ENCODE results near the gene ZFP36L2.

Gene ZFP36L2

DNA sequence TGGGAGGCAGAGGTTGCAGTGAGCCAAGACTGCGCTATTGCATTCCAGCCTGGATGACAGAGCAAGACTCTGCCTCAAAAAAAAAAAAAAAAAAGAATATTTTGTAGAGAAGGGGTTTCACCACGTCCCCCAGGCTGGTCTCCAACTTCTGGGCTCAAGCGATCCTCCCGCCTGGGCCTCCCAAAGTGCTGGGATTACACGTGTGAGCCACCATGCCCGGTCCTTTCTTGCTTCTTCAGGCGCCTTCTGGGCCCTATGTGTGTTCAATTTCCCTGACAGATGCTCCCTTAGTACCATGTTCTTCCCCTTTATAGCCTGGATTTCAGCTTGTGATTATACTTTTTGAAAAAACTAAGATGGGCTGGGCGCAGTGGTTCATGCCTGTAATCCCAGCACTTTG, 9.8 kb downstream of the ZFP36L2 start:
- no peak overlapping the region for H3K4me3 ChIP-seq (ENCODE audit: low read depth, low read length)
- no peak for DNase-seq (ENCODE audit: low read depth)
- TF ChIP-seq, protein P1, sequence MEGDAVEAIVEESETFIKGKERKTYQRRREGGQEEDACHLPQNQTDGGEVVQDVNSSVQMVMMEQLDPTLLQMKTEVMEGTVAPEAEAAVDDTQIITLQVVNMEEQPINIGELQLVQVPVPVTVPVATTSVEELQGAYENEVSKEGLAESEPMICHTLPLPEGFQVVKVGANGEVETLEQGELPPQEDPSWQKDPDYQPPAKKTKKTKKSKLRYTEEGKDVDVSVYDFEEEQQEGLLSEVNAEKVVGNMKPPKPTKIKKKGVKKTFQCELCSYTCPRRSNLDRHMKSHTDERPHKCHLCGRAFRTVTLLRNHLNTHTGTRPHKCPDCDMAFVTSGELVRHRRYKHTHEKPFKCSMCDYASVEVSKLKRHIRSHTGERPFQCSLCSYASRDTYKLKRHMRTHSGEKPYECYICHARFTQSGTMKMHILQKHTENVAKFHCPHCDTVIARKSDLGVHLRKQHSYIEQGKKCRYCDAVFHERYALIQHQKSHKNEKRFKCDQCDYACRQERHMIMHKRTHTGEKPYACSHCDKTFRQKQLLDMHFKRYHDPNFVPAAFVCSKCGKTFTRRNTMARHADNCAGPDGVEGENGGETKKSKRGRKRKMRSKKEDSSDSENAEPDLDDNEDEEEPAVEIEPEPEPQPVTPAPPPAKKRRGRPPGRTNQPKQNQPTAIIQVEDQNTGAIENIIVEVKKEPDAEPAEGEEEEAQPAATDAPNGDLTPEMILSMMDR (IDR thresholded peaks at IDR 0.05; ENCODE audit: control insufficient read depth, extremely low read depth, insufficient read depth): no peak

DNA sequence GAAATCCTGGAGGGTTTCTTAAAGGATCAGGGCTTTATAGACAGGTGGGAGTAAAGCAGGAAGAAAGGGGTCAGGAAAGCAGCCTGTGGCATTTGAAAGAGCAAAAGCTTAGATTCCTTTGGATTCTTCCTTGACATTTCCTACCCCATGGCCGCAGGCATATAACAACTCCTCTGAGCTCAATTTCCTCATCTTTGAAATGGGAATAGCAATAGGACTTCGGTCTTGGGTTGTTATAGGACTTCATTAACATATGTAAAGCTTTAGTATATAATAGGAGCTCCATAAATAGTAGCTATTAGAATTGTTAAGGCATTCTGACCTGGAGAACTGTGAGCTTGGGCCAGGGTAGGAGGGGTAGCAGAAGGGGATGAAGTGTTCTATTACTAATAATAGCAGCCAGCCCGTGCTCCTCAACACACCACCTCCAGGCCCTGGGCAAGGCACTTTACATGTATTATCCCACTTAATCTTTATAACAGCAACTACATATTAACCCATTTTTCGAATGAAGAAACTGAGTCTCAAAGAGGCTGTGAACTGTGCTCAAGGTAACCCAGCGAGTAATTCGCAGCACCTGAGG, 10.6 kb downstream of the ZFP36L2 start:
- no peak for DNase-seq (ENCODE audit: low read depth)
- H3K4me3 ChIP-seq (ENCODE audit: low read depth, low read length): no peak overlapping the region
- TF ChIP-seq, protein P1 (IDR thresholded peaks at IDR 0.05; ENCODE audit: control insufficient read depth, extremely low read depth, insufficient read depth): no peak

DNA sequence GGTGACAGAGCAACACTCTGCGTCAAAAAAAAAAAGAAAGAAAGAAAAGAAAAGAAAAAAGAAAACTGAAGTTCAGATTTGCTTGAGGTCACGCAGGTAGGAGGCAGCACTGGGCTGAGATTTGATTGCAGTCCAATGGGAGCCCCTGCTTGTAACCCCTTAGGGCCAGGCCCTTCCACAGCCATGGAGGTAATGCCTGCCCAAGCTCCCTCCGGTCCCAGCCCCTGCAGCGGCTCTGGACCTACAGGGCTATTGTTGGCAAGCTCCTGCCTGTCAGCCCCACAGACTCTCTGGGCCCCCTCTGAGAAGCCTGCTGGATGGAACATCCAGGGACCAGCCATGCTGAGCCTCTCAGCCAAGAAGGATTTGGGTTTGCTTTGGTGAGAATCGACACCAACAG, 12.2 kb downstream of the ZFP36L2 start:
- no peak for DNase-seq (ENCODE audit: low read depth)
- TF ChIP-seq, protein P1 (IDR thresholded peaks at IDR 0.05; ENCODE audit: control insufficient read depth, extremely low read depth, insufficient read depth): no peak
- no peak overlapping the region for H3K4me3 ChIP-seq (ENCODE audit: low read depth, low read length)

DNA sequence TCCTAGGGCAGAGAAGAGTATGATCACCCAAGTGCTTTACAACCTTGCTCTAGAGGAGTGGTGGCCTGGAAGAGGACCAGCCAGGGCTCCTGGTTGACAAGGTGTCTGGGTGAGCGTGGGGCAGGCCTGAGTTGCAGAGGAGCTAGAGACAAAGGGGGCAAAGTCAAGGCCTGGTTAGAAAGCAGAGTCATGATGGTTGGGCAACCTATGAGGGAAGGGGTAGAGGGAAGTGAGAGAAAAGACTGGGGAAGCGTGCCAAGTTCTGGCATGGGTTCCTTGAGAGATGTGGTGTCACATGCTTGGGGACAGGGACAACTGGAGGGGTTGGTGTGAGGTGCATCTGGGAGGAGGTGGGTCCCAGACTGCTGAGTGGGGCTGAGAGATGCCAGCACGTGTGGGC, 13.5 kb downstream of the ZFP36L2 start:
- H3K4me3 ChIP-seq (ENCODE audit: low read depth, low read length): no peak overlapping the region
- TF ChIP-seq, protein P1 (IDR thresholded peaks at IDR 0.05; ENCODE audit: control insufficient read depth, extremely low read depth, insufficient read depth): no peak
- no peak for DNase-seq (ENCODE audit: low read depth)

DNA sequence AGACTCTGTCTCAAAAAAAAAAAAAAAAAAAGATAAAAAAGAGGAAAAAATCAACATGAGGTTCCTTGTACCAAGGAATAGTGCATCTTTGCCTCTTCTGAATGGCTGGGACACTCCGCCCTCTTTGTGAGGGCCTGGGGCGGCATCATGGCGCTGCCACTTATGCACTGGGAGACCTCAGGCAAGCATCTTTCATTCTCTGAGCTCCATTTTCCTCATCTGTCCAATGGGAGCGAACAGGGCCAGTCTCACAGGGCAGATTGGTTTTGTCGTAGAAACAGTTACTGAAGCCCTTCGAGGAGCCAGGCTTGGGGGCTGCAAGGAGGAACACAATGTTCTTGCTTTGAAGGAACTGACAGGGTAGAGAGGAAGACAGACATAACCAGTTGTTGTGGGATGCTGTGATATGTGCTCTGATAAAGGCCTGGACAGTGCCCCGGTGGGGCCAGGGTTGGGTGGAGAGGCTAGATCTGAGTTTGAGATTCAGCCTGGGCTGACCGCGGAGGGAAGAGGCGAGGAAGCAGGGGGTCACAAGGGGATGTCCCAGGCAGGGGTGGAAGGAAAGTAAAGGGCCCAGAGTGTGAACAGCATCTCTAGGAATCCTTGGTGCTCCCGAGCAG, 14.1 kb downstream of the ZFP36L2 start:
- H3K4me3 ChIP-seq (ENCODE audit: low read depth, low read length): no peak overlapping the region
- TF ChIP-seq, protein P1 (IDR thresholded peaks at IDR 0.05; ENCODE audit: control insufficient read depth, extremely low read depth, insufficient read depth): no peak
- no peak for DNase-seq (ENCODE audit: low read depth)

DNA sequence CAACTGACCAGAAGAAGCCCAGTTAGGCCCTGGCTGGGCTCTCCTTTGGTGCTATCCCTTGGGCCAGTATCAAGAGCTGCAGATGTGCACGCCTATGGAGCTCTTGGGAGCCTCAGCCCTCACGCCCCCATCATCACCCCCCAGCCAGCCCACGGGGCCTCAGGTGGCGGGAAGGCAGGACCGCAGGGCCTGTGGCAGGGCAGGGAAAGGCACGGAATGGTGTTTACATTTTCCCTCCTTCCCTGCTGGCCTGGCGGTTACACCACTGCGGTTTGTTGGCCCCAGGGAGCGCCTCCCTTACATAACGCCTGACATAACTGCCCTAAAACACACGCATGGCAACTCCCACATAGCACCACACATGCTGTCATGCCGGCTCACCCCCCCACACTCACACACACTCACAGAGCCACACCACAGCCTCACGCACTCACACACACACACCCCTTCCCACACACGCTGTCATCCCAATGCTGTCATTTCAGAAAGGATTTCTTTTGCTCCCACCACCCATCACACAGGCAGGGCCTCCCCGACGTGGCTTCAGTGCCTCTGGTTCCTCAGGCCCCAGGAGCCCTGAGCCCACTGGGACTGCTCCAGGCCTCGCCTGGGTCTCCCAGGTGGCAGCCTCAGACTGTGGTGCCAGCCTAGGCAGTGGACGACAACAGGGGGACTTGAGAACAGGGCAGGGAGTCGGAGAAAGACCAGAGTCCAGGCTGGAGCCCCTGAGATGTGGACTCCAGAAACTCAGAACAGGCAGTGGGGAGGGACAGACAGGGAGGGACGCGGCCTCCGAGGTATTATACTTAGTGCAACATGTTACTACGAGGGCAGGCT, 15.7 kb downstream of the ZFP36L2 start:
- no peak overlapping the region for H3K4me3 ChIP-seq (ENCODE audit: low read depth, low read length)
- TF ChIP-seq, protein P1 (IDR thresholded peaks at IDR 0.05; ENCODE audit: control insufficient read depth, extremely low read depth, insufficient read depth): no peak
- no peak for DNase-seq (ENCODE audit: low read depth)

All from LNCaP clone FGC (cell line).